Trophoblast cell (in vitro differentiated cells and primary cell): ENCODE data around the gene MX2.

Experiments used
- DNase-seq, 2 donors: peaks; one replicate each; pipeline ENCODE4 v3.0.0-alpha.2; 2016
- H2AFZ ChIP-seq: 2 replicates; pipeline ENCODE4 v1.6.1; 2013; ENCODE audit warnings: low read length, moderate library complexity, mild to moderate bottlenecking; ENCODE audit not compliant: insufficient read depth, poor library complexity
- H2AK5ac ChIP-seq: 2 replicates; pipeline ENCODE4 v1.6.1; 2013; ENCODE audit warnings: mild to moderate bottlenecking, low read length
- H2BK120ac ChIP-seq: 2 replicates; pipeline ENCODE4 v1.6.1; 2013; ENCODE audit warnings: low read length, mild to moderate bottlenecking, moderate library complexity; ENCODE audit not compliant: insufficient read depth, poor library complexity
- H2BK12ac ChIP-seq: 2 replicates; pipeline ENCODE4 v1.6.1; 2013; ENCODE audit warnings: mild to moderate bottlenecking, low read length, moderate library complexity
- H2BK5ac ChIP-seq: 2 replicates; pipeline ENCODE4 v1.6.1; 2013; ENCODE audit warnings: low read length, low read depth, moderate library complexity, mild to moderate bottlenecking; ENCODE audit not compliant: poor library complexity
- H3K14ac ChIP-seq: 2 replicates; pipeline ENCODE4 v1.6.1; 2013; ENCODE audit warnings: mild to moderate bottlenecking, low read length
- H3K18ac ChIP-seq: 2 replicates; pipeline ENCODE4 v1.6.1; 2013; ENCODE audit warnings: mild to moderate bottlenecking, low read length
- H3K23ac ChIP-seq: 2 replicates; pipeline ENCODE4 v1.6.1; 2013; ENCODE audit warnings: low read length
- H3K27ac ChIP-seq: 2 replicates; pipeline ENCODE4 v1.5.1; 2013; ENCODE audit warnings: low read depth, mild to moderate bottlenecking, inconsistent platforms, low read length, moderate library complexity
- H3K27me3 ChIP-seq: 2 replicates; pipeline ENCODE4 v1.6.1; 2013; ENCODE audit warnings: inconsistent platforms, mild to moderate bottlenecking, low read length, moderate library complexity; ENCODE audit not compliant: insufficient read depth
- H3K36me3 ChIP-seq, 2 experiments: 1 replicate in 1 of 2; 2 replicates in 1 of 2; pipeline ENCODE4 v1.6.1; 2013; ENCODE audit warnings: low read length in 2 of 2, mild to moderate bottlenecking in 2 of 2, moderate library complexity in 1 of 2; ENCODE audit not compliant: insufficient read depth in 2 of 2, control insufficient read depth in 1 of 2
- H3K4ac ChIP-seq: 2 replicates; pipeline ENCODE4 v1.6.1; 2013; ENCODE audit warnings: low read depth, mild to moderate bottlenecking, low read length, moderate library complexity
- H3K4me1 ChIP-seq, 2 experiments: 1 replicate in 1 of 2; 2 replicates in 1 of 2; pipeline ENCODE4 v1.6.1; 2013; ENCODE audit warnings: low read length in 2 of 2, mild to moderate bottlenecking in 2 of 2, moderate library complexity in 1 of 2; ENCODE audit not compliant: insufficient read depth in 2 of 2, control insufficient read depth in 1 of 2
- H3K4me2 ChIP-seq: 2 replicates; pipeline ENCODE4 v1.6.1; 2013; ENCODE audit warnings: inconsistent platforms, mild to moderate bottlenecking, low read length, moderate library complexity
- H3K4me3 ChIP-seq: 2 replicates; pipeline ENCODE4 v1.5.1; 2013; ENCODE audit warnings: mild to moderate bottlenecking, low read depth, low read length, inconsistent platforms
- H3K79me1 ChIP-seq: one replicate; pipeline ENCODE4 v1.6.1; 2013; ENCODE audit warnings: low read length
- H3K79me2 ChIP-seq: 2 replicates; pipeline ENCODE4 v1.6.1; 2013; ENCODE audit warnings: low read length, mild to moderate bottlenecking; ENCODE audit not compliant: control insufficient read depth, insufficient read depth, poor library complexity
- H3K9ac ChIP-seq: 2 replicates; pipeline ENCODE4 v1.6.1; 2013; ENCODE audit warnings: mild to moderate bottlenecking, low read length
- H3K9me3 ChIP-seq: 2 replicates; pipeline ENCODE4 v1.6.1; 2013; ENCODE audit warnings: low read depth, mild to moderate bottlenecking, control low read depth, inconsistent platforms, low read length; ENCODE audit not compliant: insufficient read depth
- H4K12ac ChIP-seq: 2 replicates; pipeline ENCODE4 v1.6.1; 2013; ENCODE audit warnings: low read depth, mild to moderate bottlenecking, low read length, moderate library complexity
- H4K8ac ChIP-seq: 2 replicates; pipeline ENCODE4 v1.6.1; 2013; ENCODE audit warnings: low read depth, mild to moderate bottlenecking, low read length, moderate library complexity
- H4K91ac ChIP-seq: one replicate; pipeline ENCODE4 v1.6.1; 2013; ENCODE audit warnings: low read depth, mild to moderate bottlenecking, low read length, moderate library complexity
- WGBS: extraction: QIAGEN DNeasy Blood & Tissue Kit; methylation state at CpG from one replicate; pipeline ENCODE4 v1.1.7; 2013; ENCODE audit warnings: missing lambda C conversion rate; ENCODE audit not compliant: insufficient read length, insufficient coverage; ENCODE audit errors: extremely low coverage; 5-methylcytosine and 5-hydroxymethylcytosine counted together

MX2 gene

GRCh38 chr21:41396558-41397075 lies 34.8 kb downstream of the MX2 start:
- Histone ChIP-seq H3K9ac (no peak overlapping the region), H2AFZ (no peak overlapping the region), H4K91ac (no peak overlapping the region), H3K27me3 (no peaks in the 10 kb centered on the region), H3K4me3 (no peak overlapping the region), H3K4ac (no peak overlapping the region), H2BK120ac (no peak overlapping the region), H4K12ac (no peak overlapping the region), H2BK12ac (no peak overlapping the region), H3K79me1 (no peaks in the 10 kb centered on the region), H2BK5ac (no peak overlapping the region), H3K23ac (no peak overlapping the region), H3K27ac (no peak overlapping the region), H3K4me1 (peaks cover 4 to 7% of the 10 kb centered on the region in 2 experiments), H3K18ac (no peak overlapping the region), H3K36me3 (no peaks in the 10 kb centered on the region), H4K8ac (no peak overlapping the region), H3K79me2 (no peaks in the 10 kb centered on the region), H3K14ac (no peak overlapping the region), H3K9me3 (no peaks in the 10 kb centered on the region), H2AK5ac (no peak overlapping the region), H3K4me2 (no peak overlapping the region)
- DNase-seq = peak; percentile 43 to 58
- WGBS = no CpG with 5 or more reads among the region's 7 CpGs

- DNase-seq = no peak
- Histone ChIP-seq H2BK120ac (no peak overlapping the region), H4K8ac (no peak overlapping the region), H2AK5ac (no peak overlapping the region), H3K27me3 (no peaks in the 10 kb centered on the region), H3K79me2 (no peaks in the 10 kb centered on the region), H3K79me1 (no peaks in the 10 kb centered on the region), H3K4me3 (no peak overlapping the region), H3K4me2 (no peak overlapping the region), H3K27ac (no peak overlapping the region), H2BK12ac (no peak overlapping the region), H3K23ac (no peak overlapping the region), H3K9ac (no peak overlapping the region), H3K4ac (no peak overlapping the region), H3K9me3 (no peaks in the 10 kb centered on the region), H3K18ac (no peak overlapping the region), H3K36me3 (no peaks in the 10 kb centered on the region), H4K91ac (no peak overlapping the region), H3K14ac (no peak overlapping the region), H2AFZ (no peak overlapping the region), H3K4me1 (peaks cover 4 to 7% of the 10 kb centered on the region in 2 experiments), H4K12ac (no peak overlapping the region), H2BK5ac (no peak overlapping the region)
- WGBS = no CpG with 5 or more reads among the region's 7 CpGs
Measured at GRCh38 chr21:41397471-41397891, 35.7 kb downstream of the MX2 start.

GRCh38 chr21:41398251-41398650 lies 36.4 kb downstream of the MX2 start:
- H3K27me3 ChIP-seq = no peaks in the 10 kb centered on the region
- H2AFZ ChIP-seq = no peak overlapping the region
- H3K23ac ChIP-seq = no peak overlapping the region
- H3K4me3 ChIP-seq = no peak overlapping the region
- H3K36me3 ChIP-seq = no peaks in the 10 kb centered on the region
- no peak overlapping the region for H3K18ac ChIP-seq
- H4K8ac ChIP-seq = no peak overlapping the region
- no peak for DNase-seq
- no peak overlapping the region for H3K27ac ChIP-seq
- no peak overlapping the region for H3K9ac ChIP-seq
- H3K4me1 ChIP-seq = peaks cover 4 to 7% of the 10 kb centered on the region in 2 experiments
- H3K4me2 ChIP-seq = no peak overlapping the region
- no CpG with 5 or more reads among the region's 4 CpGs for WGBS
- no peak overlapping the region for H2AK5ac ChIP-seq
- no peak overlapping the region for H3K4ac ChIP-seq
- H2BK5ac ChIP-seq = no peak overlapping the region
- no peak overlapping the region for H4K91ac ChIP-seq
- H3K79me2 ChIP-seq = no peaks in the 10 kb centered on the region
- H3K9me3 ChIP-seq = no peaks in the 10 kb centered on the region
- H2BK120ac ChIP-seq = no peak overlapping the region
- no peaks in the 10 kb centered on the region for H3K79me1 ChIP-seq
- H2BK12ac ChIP-seq = no peak overlapping the region
- no peak overlapping the region for H4K12ac ChIP-seq
- no peak overlapping the region for H3K14ac ChIP-seq

DNA sequence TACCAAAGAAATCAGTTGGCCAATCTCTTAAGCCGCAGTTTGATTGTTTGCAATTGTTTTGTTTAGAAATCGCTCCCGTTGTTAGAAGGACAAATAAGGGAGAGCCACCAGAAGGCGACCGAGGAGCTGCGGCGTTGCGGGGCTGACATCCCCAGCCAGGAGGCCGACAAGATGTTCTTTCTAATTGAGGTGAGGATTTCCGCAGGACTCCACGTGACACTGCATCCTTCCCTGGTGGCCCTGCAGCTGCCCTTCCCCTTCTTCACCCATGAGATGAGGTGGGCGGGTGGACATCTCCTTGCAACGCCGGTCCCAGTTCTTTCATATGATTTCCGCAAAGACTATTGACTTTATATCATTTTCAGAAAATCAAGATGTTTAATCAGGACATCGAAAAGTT lies 37.0 kb downstream of the MX2 start:
- no CpG with 5 or more reads among the region's 16 CpGs for WGBS
- Histone ChIP-seq H4K12ac (no peak overlapping the region), H2BK120ac (no peak overlapping the region), H3K4me1 (peaks cover 4 to 7% of the 10 kb centered on the region in 2 experiments), H3K9me3 (no peaks in the 10 kb centered on the region), H3K79me1 (no peaks in the 10 kb centered on the region), H3K23ac (no peak overlapping the region), H2AK5ac (no peak overlapping the region), H3K4me3 (no peak overlapping the region), H3K18ac (no peak overlapping the region), H3K4ac (no peak overlapping the region), H3K79me2 (no peaks in the 10 kb centered on the region), H4K8ac (no peak overlapping the region), H3K27me3 (no peaks in the 10 kb centered on the region), H3K4me2 (no peak overlapping the region), H3K36me3 (no peaks in the 10 kb centered on the region), H2BK5ac (no peak overlapping the region), H3K14ac (no peak overlapping the region), H3K9ac (no peak overlapping the region), H3K27ac (no peak overlapping the region), H2BK12ac (no peak overlapping the region), H4K91ac (no peak overlapping the region), H2AFZ (no peak overlapping the region)
- DNase-seq = no peak
